Stimulated activated CD4-positive, alpha-beta T cell treated with anti-CD3 and anti-CD28 coated beads, TNF-alpha, amount 100 ng/mL, for 1 hour (primary cell): ENCODE results near the gene CLDN7.

ENCODE experiments used
- DNase-seq, 3 donors: peaks; one replicate each; pipeline ENCODE4 v3.0.0-alpha.2; 2020; ENCODE audit warnings: low read depth in 3 of 3, low spot score in 1 of 3

The CLDN7 gene

GRCh38 chr17:7262192-7262934, at the start of gene CLDN7:
CLDN7 (minus strand) TSS chr17:7262478; CDS start chr17:7262043, 435 bp downstream.
- no peak for DNase-seq

GRCh38 chr17:7311110-7311705, 48.9 kb upstream of the CLDN7 start:
- no peak for DNase-seq

- DNase-seq, result no peak
Observed at GRCh38 chr17:7309628-7310027, 47.4 kb upstream of the CLDN7 start.

GRCh38 chr17:7308625-7309433, 46.6 kb upstream of the CLDN7 start:
- DNase-seq, result peak; percentile 64 to 77 (median 71)

GRCh38 chr17:7307686-7308624, 45.7 kb upstream of the CLDN7 start:
- DNase-seq, result no peak

GRCh38 chr17:7306911-7307685, 44.8 kb upstream of the CLDN7 start, which contains the start of gene EIF5A:
EIF5A (plus strand) TSS chr17:7307628; CDS start chr17:7309636, 2,008 bp downstream.
- peak; percentile 100 for DNase-seq

GRCh38 chr17:7304179-7304578, 41.9 kb upstream of the CLDN7 start:
- DNase-seq, result no peak

- DNase-seq, result peak in 1 of 3 donors; percentile 59
Observed at GRCh38 chr17:7296189-7296861, 34.0 kb upstream of the CLDN7 start.

GRCh38 chr17:7295230-7296180, 33.2 kb upstream of the CLDN7 start:
- no peak for DNase-seq

- peak in 1 of 3 donors; percentile 59 for DNase-seq
Observed at GRCh38 chr17:7294614-7295153, 32.4 kb upstream of the CLDN7 start, which contains the start of gene YBX2. YBX2 (minus strand) TSS chr17:7294639; CDS start chr17:7294500, 139 bp downstream.

- DNase-seq, result no peak
Observed at GRCh38 chr17:7293816-7294613, 31.7 kb upstream of the CLDN7 start.

- DNase-seq, result no peak
Observed at GRCh38 chr17:7293159-7293558, 30.9 kb upstream of the CLDN7 start.

GRCh38 chr17:7292729-7293128, 30.5 kb upstream of the CLDN7 start:
- no peak for DNase-seq

GRCh38 chr17:7292194-7292593, 29.9 kb upstream of the CLDN7 start:
- no peak for DNase-seq

GRCh38 chr17:7290685-7291084, 28.4 kb upstream of the CLDN7 start:
- DNase-seq, result no peak

- no peak for DNase-seq
Observed at GRCh38 chr17:7290166-7290565, 27.9 kb upstream of the CLDN7 start.
